PC-3 (cell line): Measurements from ENCODE around the gene ENDOV. TPM values are rescaled to one million over a fixed set of nuclear protein-coding genes. Genes with fewer than 3 reads are reported as not detected.

Source experiments
- ATAC-seq: fragments of 200-7000 bp; cut with Tn5 transposase; 2 replicates; pipeline ENCODE4 v1.9.1; 2020; ENCODE audit warnings: mild to moderate bottlenecking, moderate library complexity
- BruUV-seq: library from RNA; stranded (reverse); fragments of 400-500 nt; replicated peaks from 2 replicates; lab custom pipeline; 2021; lab: Mats Ljungman, UMichigan
- CTCF ChIA-PET: fragments of 300-600 bp; sonication (Branson Sonifier 250); formaldehyde crosslinking; loops from one replicate; lab custom pipeline; 2022; ENCODE audit warnings: antibody characterized with exemption; lab: Charles Lee
- POLR2A ChIA-PET: fragments of 300-600 bp; sonication (Branson Sonifier 250); formaldehyde crosslinking; loops from one replicate; lab custom pipeline; 2022; ENCODE audit warnings: antibody characterized with exemption; ENCODE audit not compliant: unreplicated experiment; lab: Charles Lee
- DNase-seq: peaks from one replicate; pipeline ENCODE4 v3.0.0-alpha.2; 2015
- H2AFZ ChIP-seq: fragments of 300-600 bp; sonication (generic); 2 replicates; pipeline ENCODE4 v1.6.0; 2016; ENCODE audit warnings: antibody characterized with exemption, low read length
- H3F3A ChIP-seq: fragments of 300-600 bp; sonication (generic); one replicate; pipeline ENCODE4 v1.6.0; 2017; ENCODE audit warnings: antibody characterized with exemption, low read length, control low read depth, mild to moderate bottlenecking; ENCODE audit not compliant: unreplicated experiment
- H3K27ac ChIP-seq: fragments of 300-600 bp; sonication (generic); 2 replicates; pipeline ENCODE4 v1.5.1; 2016; ENCODE audit warnings: mild to moderate bottlenecking, low read length
- H3K27me3 ChIP-seq: fragments of 300-600 bp; sonication (generic); 2 replicates; pipeline ENCODE4 v1.6.1; 2016; ENCODE audit warnings: low read length, mixed read lengths
- H3K36me3 ChIP-seq: fragments of 300-600 bp; sonication (generic); 2 replicates; pipeline ENCODE4 v1.6.1; 2016; ENCODE audit warnings: low read depth, mixed run types, low read length, mixed read lengths
- H3K4me1 ChIP-seq: fragments of 300-600 bp; sonication (generic); 2 replicates; pipeline ENCODE4 v1.5.1; 2016; ENCODE audit warnings: low read length; ENCODE audit not compliant: insufficient read depth
- H3K4me2 ChIP-seq: fragments of 300-600 bp; sonication (generic); 2 replicates; pipeline ENCODE4 v1.6.0; 2016; ENCODE audit warnings: low read length
- H3K4me3 ChIP-seq: fragments of 300-600 bp; sonication (generic); 2 replicates; pipeline ENCODE4 v1.5.1; 2016; ENCODE audit warnings: mild to moderate bottlenecking, low read length, mixed read lengths
- H3K79me2 ChIP-seq: fragments of 300-600 bp; sonication (generic); 2 replicates; pipeline ENCODE4 v1.6.1; 2017; ENCODE audit warnings: low read length, mixed read lengths
- H3K9ac ChIP-seq: fragments of 300-600 bp; sonication (generic); 2 replicates; pipeline ENCODE4 v1.6.0; 2016; ENCODE audit warnings: mild to moderate bottlenecking, low read length
- H3K9me2 ChIP-seq: fragments of 300-600 bp; sonication (generic); replicated peaks from 2 replicates; pipeline ENCODE4 v1.6.1; 2016; ENCODE audit warnings: mixed run types, low read length, mixed read lengths
- H3K9me3 ChIP-seq: fragments of 300-600 bp; sonication (generic); 2 replicates; pipeline ENCODE4 v1.6.1; 2016; ENCODE audit warnings: low read length, mixed read lengths
- H4K20me1 ChIP-seq: fragments of 300-600 bp; sonication (generic); 2 replicates; pipeline ENCODE4 v1.6.1; 2016; ENCODE audit warnings: low read length, mixed read lengths
- EZH2 ChIP-seq: fragments of 300-600 bp; sonication (generic); IDR thresholded peaks from one replicate; pipeline ENCODE4 v1.6.1; 2017; ENCODE audit warnings: antibody characterized with exemption, mild to moderate bottlenecking, low read length; ENCODE audit not compliant: unreplicated experiment
- EZH2phosphoT487 ChIP-seq: fragments of 300-600 bp; sonication (generic); IDR thresholded peaks from 2 replicates; pipeline ENCODE4 v1.6.1; 2018; ENCODE audit warnings: mild to moderate bottlenecking, antibody characterized with exemption, low read length, borderline replicate concordance
- intact Hi-C: fragments of 100-400 bp; cut with micrococcal nuclease; formaldehyde crosslinking; loops from 2 replicates; pipeline ENCODE4 v1.9.0; 2023
- total RNA-seq: library from RNA; depleted of rRNA; stranded (reverse); fragments of >200 nt; gene quantifications from 2 replicates; pipeline ENCODE4 v1.2.3, GENCODE V29; 2014
- TF ChIP-seq, protein P1 (sequence below): fragments of 300-600 bp; sonication (generic); conservative IDR thresholded peaks from 2 replicates; pipeline ENCODE4 v1.5.1; 2017; ENCODE audit warnings: antibody characterized with exemption, low read depth, mild to moderate bottlenecking, low read length

The ENDOV gene
- total RNA-seq, 1 experiment from 2014 or later: 57.9 TPM

DNA sequence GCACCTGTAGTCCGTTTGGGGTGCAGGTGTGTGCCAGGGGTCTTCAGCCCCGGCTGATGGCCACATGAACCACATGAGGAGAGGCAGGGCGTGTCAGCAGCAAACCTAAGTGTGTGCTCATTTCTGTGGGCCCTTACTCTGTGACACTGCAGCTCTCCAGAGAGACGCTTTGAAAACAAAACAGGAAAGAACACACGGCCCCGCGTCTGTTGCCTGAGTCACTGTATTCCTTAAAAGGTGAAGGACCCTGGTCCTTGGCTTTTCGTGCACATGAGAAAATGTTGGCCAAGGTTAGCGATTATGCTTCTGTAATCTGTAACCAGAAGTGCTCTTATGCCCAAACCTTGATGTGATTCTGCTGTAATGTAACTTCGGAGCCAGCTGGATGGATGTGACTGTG lies 22.6 kb downstream of the ENDOV start:
- Histone ChIP-seq H3F3A (no peaks in the 10 kb centered on the region), H3K9ac (no peak overlapping the region), H3K9me2 (no peaks in the 10 kb centered on the region), H3K4me2 (no peak overlapping the region), H3K36me3 (no peaks in the 10 kb centered on the region), H3K27me3 (no peaks in the 10 kb centered on the region), H3K4me1 (no peaks in the 10 kb centered on the region), H3K9me3 (no peaks in the 10 kb centered on the region), H4K20me1 (no peaks in the 10 kb centered on the region), H2AFZ (no peak overlapping the region), H3K4me3 (no peak overlapping the region), H3K27ac (no peak overlapping the region), H3K79me2 (no peaks in the 10 kb centered on the region)
- intact Hi-C loops: no loop called here
- BruUV-seq: no TSS peak
- ATAC-seq (no peak), DNase-seq (no peak)
- TF ChIP-seq EZH2phosphoT487: no peak
- no peak for TF ChIP-seq EZH2
- TF ChIP-seq, protein P1, sequence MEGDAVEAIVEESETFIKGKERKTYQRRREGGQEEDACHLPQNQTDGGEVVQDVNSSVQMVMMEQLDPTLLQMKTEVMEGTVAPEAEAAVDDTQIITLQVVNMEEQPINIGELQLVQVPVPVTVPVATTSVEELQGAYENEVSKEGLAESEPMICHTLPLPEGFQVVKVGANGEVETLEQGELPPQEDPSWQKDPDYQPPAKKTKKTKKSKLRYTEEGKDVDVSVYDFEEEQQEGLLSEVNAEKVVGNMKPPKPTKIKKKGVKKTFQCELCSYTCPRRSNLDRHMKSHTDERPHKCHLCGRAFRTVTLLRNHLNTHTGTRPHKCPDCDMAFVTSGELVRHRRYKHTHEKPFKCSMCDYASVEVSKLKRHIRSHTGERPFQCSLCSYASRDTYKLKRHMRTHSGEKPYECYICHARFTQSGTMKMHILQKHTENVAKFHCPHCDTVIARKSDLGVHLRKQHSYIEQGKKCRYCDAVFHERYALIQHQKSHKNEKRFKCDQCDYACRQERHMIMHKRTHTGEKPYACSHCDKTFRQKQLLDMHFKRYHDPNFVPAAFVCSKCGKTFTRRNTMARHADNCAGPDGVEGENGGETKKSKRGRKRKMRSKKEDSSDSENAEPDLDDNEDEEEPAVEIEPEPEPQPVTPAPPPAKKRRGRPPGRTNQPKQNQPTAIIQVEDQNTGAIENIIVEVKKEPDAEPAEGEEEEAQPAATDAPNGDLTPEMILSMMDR: no peak
- CTCF ChIA-PET: no interaction called here
- POLR2A ChIA-PET: no interaction called here

DNA sequence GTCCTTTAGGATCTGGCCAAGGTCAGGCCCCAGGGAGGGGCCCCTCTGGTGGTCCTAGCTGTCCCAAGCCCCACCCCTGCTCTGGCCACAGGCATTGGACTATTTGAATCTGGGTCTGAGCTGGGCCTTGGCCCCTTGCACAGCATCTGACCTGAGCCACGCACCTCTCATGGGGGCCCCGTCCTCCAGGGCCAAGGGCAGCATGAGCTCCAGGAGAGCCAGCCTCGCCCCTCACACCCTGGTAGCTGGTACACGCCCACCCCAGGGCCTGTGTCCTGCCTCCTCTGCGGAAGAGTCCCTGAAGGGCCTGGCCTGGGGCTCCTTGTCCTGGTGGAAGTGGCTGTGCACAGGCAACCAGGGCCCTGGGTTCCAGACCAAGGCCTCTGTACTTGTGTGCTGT lies 23.8 kb downstream of the ENDOV start:
- CTCF ChIA-PET: no interaction called here
- no peaks in the 10 kb centered on the region for H3K36me3 ChIP-seq
- no peak for TF ChIP-seq EZH2
- no peak for TF ChIP-seq EZH2phosphoT487
- TF ChIP-seq, protein P1: no peak
- H3K4me1 ChIP-seq: no peaks in the 10 kb centered on the region
- H3K9me3 ChIP-seq: no peaks in the 10 kb centered on the region
- H3K9me2 ChIP-seq: no peaks in the 10 kb centered on the region
- POLR2A ChIA-PET: no interaction called here
- no peaks in the 10 kb centered on the region for H3K27me3 ChIP-seq
- H4K20me1 ChIP-seq: no peaks in the 10 kb centered on the region
- no peak overlapping the region for H3K4me2 ChIP-seq
- ATAC-seq (no peak), DNase-seq (no peak)
- H3K27ac ChIP-seq: no peak overlapping the region
- no peak overlapping the region for H3K9ac ChIP-seq
- no peak overlapping the region for H2AFZ ChIP-seq
- H3F3A ChIP-seq: no peaks in the 10 kb centered on the region
- no peaks in the 10 kb centered on the region for H3K79me2 ChIP-seq
- H3K4me3 ChIP-seq: no peak overlapping the region
- intact Hi-C loops: no loop called here
- no TSS peak for BruUV-seq

DNA sequence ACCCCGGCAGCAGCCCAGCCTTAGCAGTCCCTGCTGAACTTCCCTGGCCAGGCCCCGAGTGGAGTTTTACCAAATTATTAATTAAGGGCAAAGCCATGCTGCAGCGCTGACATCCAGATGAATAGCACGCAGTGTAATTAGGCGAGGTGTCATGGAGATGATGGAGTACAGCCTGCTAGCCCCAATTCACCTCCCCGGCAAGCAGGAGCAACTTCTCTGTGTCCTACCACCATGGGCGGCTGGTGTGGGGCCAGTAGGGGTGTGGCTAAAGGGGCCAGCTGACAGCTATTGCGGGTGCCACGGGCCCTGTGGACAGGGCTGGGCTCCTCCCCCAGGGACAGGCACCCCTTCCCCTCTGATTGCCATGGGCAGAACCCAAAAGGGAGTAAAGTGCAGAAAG lies 24.5 kb downstream of the ENDOV start:
- intact Hi-C loops: no loop called here
- Histone ChIP-seq H3K27me3 (no peaks in the 10 kb centered on the region), H3K4me2 (no peak overlapping the region), H4K20me1 (no peaks in the 10 kb centered on the region), H3K9me3 (no peaks in the 10 kb centered on the region), H3K27ac (no peak overlapping the region), H3K9ac (no peak overlapping the region), H3K4me3 (no peak overlapping the region), H3K9me2 (no peaks in the 10 kb centered on the region), H3K79me2 (no peaks in the 10 kb centered on the region), H3F3A (no peaks in the 10 kb centered on the region), H3K4me1 (no peaks in the 10 kb centered on the region), H3K36me3 (no peaks in the 10 kb centered on the region), H2AFZ (no peak overlapping the region)
- DNase-seq (no peak), ATAC-seq (no peak)
- no peak for TF ChIP-seq EZH2phosphoT487
- CTCF ChIA-PET: no interaction called here
- BruUV-seq: no TSS peak
- POLR2A ChIA-PET: no interaction called here
